ENCODE results near the gene TMEM119. TPM values are rescaled to one million over a fixed set of nuclear protein-coding genes. Genes with fewer than 3 reads are reported as not detected.

Gene TMEM119
- total and polyA plus RNA-seq, 9 of the 15 experiments (the other 6 are each of a cell fraction or from before 2014, with no cell fraction given), result 0.18 TPM; not detected in 8

GRCh38 chr12:108612788-108613282, 15.0 kb upstream of the TMEM119 start:
- H3K4me1 ChIP-seq (replicated peaks in 1 of 2; ENCODE audit: control insufficient read depth in 2 of 2, insufficient read depth in 2 of 2, low read length in 2 of 2), result peaks cover 9 to 16% of the 10 kb centered on the region in 2 experiments
- FAIRE-seq (no peak), DNase-seq (ENCODE audit: extremely low read depth in 1 of 4, low spot score in 3 of 4) (no peak), ATAC-seq (0 out of 3 replicates have a peak, but pooled peaks have one; percentile 18)
- no peaks in the 10 kb centered on the region for H4K20me1 ChIP-seq (replicated peaks; ENCODE audit: control insufficient read depth, insufficient read depth, low read length)
- H3K4me3 ChIP-seq, result no peak overlapping the region
- no TSS peak for BruUV-seq (replicated peaks)
- no peaks in the 10 kb centered on the region for H3K36me3 ChIP-seq (ENCODE audit: control insufficient read depth, insufficient read depth, low read length)
- H3K9ac ChIP-seq (ENCODE audit: insufficient read depth in 1 of 2, low read depth in 2 of 2, low read length in 2 of 2), result peak overlapping the region in 1 of 2 experiments; percentile 19; a peak in 1 of 4 replicates
- no peaks in the 10 kb centered on the region for H3K27me3 ChIP-seq (ENCODE audit: control insufficient read depth in 2 of 2, insufficient read depth in 2 of 2, low read length in 2 of 2)
- POLR2A ChIA-PET, result interaction anchor here (0.6 to 1.9 kb wide), 3 partner anchors 15 to 1874 kb away, joined by 3 to 8 read pairs (median 3); no protein-coding TSS in a partner anchor
- no peak for TF ChIP-seq ZNF764 (CRISPR knock-in tag; IDR thresholded peaks at IDR 0.05; ENCODE audit: low read depth)
- TF ChIP-seq NFIX (CRISPR knock-in tag; IDR thresholded peaks at IDR 0.05; ENCODE audit: low read depth), result no peak
- TF ChIP-seq BCOR (IDR thresholded peaks at IDR 0.05), result no peak
- 0 out of 2 replicates have a peak, but pooled peaks have one; percentile 20 for TF ChIP-seq GABPB1 (CRISPR knock-in tag; IDR thresholded peaks at IDR 0.05)
- 48% methylated on average over 7 of the region's 8 CpGs for WGBS (ENCODE audit: insufficient coverage, low coverage, missing lambda C conversion rate)
- in situ Hi-C loops (cut with MboI), result no loop called here
- H3K9me1 ChIP-seq (ENCODE audit: control insufficient read depth, insufficient read depth, low read length), result no peaks in the 10 kb centered on the region
- no peak overlapping the region for H2AFZ ChIP-seq (ENCODE audit: low read depth, low read length)
- CTCF ChIA-PET (ENCODE audit: low intra/inter-chr PET ratio), result no interaction called here
- H3K27ac ChIP-seq (ENCODE audit: extremely low read depth, low read depth, low read length), result no peak overlapping the region
- intact Hi-C loops (cut with micrococcal nuclease), result loop anchor here (1.0 kb wide), 1 partner anchor 190 kb away; no protein-coding TSS in a partner anchor
- no peaks in the 10 kb centered on the region for H3K79me2 ChIP-seq (ENCODE audit: control insufficient read depth, insufficient read depth, low read length)
- H3K9me3 ChIP-seq (replicated peaks; ENCODE audit: control insufficient read depth, insufficient read depth, low read depth, low read length), result no peaks in the 10 kb centered on the region
- H3K4me2 ChIP-seq (ENCODE audit: insufficient read depth, low read length), result no peak overlapping the region

- no peaks in the 10 kb centered on the region for H3K36me3 ChIP-seq (ENCODE audit: control insufficient read depth, insufficient read depth, low read length)
- H3K9ac ChIP-seq (ENCODE audit: insufficient read depth in 1 of 2, low read depth in 2 of 2, low read length in 2 of 2), result no peak overlapping the region
- FAIRE-seq (peak; percentile 90), ATAC-seq (peak; percentile 80), DNase-seq (ENCODE audit: extremely low read depth in 1 of 4, low spot score in 3 of 4) (peak; percentile 64 to 77 (median 74))
- no peaks in the 10 kb centered on the region for H3K9me1 ChIP-seq (ENCODE audit: control insufficient read depth, insufficient read depth, low read length)
- H3K27ac ChIP-seq (ENCODE audit: extremely low read depth, low read depth, low read length), result no peak overlapping the region
- WGBS (ENCODE audit: insufficient coverage, low coverage, missing lambda C conversion rate), result 7% methylated on average over 5 of the region's 5 CpGs
- intact Hi-C loops (cut with micrococcal nuclease), result loop anchor here (1.0 kb wide), 1 partner anchor 191 kb away; no protein-coding TSS in a partner anchor
- no peaks in the 10 kb centered on the region for H3K27me3 ChIP-seq (ENCODE audit: control insufficient read depth in 2 of 2, insufficient read depth in 2 of 2, low read length in 2 of 2)
- in situ Hi-C loops (cut with MboI), result no loop called here
- POLR2A ChIA-PET, result no interaction called here
- no TSS peak for BruUV-seq (replicated peaks)
- H3K4me2 ChIP-seq (ENCODE audit: insufficient read depth, low read length), result no peak overlapping the region
- H2AFZ ChIP-seq (ENCODE audit: low read depth, low read length), result no peak overlapping the region
- CTCF ChIA-PET (ENCODE audit: low intra/inter-chr PET ratio), result no interaction called here
- H3K9me3 ChIP-seq (replicated peaks; ENCODE audit: control insufficient read depth, insufficient read depth, low read depth, low read length), result no peaks in the 10 kb centered on the region
- no peaks in the 10 kb centered on the region for H4K20me1 ChIP-seq (replicated peaks; ENCODE audit: control insufficient read depth, insufficient read depth, low read length)
- no peaks in the 10 kb centered on the region for H3K79me2 ChIP-seq (ENCODE audit: control insufficient read depth, insufficient read depth, low read length)
- H3K4me3 ChIP-seq, result no peak overlapping the region
- H3K4me1 ChIP-seq (replicated peaks in 1 of 2; ENCODE audit: control insufficient read depth in 2 of 2, insufficient read depth in 2 of 2, low read length in 2 of 2), result peaks cover 9 to 16% of the 10 kb centered on the region in 2 experiments
- TF ChIP-seq BCOR (IDR thresholded peaks at IDR 0.05), result peak; percentile 84
- TF ChIP-seq ATF3 (IDR thresholded peaks at IDR 0.05), result peak; percentile 49; the same call in 1 of the 2 replicates
- no peak for TF ChIP-seq ATF3 (CRISPR knock-in tag; conservative IDR thresholded peaks at IDR 0.05)
- no peak for TF ChIP-seq KLF16 (IDR thresholded peaks at IDR 0.05)
- TF ChIP-seq TEAD1 (CRISPR knock-in tag; IDR thresholded peaks at IDR 0.05), result no peak
- peak; percentile 53 to 80 (median 61); a peak in 5 of 6 replicates for TF ChIP-seq CTCF (IDR thresholded peaks at IDR 0.05 in 2 of 3, conservative IDR thresholded peaks at IDR 0.05 in 1 of 3; ENCODE audit: insufficient read depth in 2 of 3, low read depth in 1 of 3, low read length in 3 of 3)
- no peak for TF ChIP-seq NFATC3 (IDR thresholded peaks at IDR 0.05)
- peak; percentile 51 for TF ChIP-seq HDAC2 (IDR thresholded peaks at IDR 0.05)
- peak; percentile 78 for TF ChIP-seq RBM25 (IDR thresholded peaks at IDR 0.05; ENCODE audit: low read depth, low read length, severe bottlenecking)
Observed at GRCh38 chr12:108611884-108612415, 14.1 kb upstream of the TMEM119 start.
